DOHH2 (cell line): ENCODE results near the gene DNAH11.

Experiments used
- CTCF ChIP-seq: fragments of 200-600 bp; sonication (generic); IDR thresholded peaks from one replicate; pipeline ENCODE4 v1.5.1; 2014; ENCODE audit warnings: antibody characterized with exemption, mild to moderate bottlenecking, low read depth, low read length; ENCODE audit not compliant: poor library complexity, severe bottlenecking
- EZH2phosphoT487 ChIP-seq: fragments of 200-600 bp; sonication (generic); IDR thresholded peaks from 2 replicates; pipeline ENCODE4 v1.6.1; 2017; ENCODE audit warnings: borderline replicate concordance, mild to moderate bottlenecking, antibody characterized with exemption, low read length, moderate library complexity, mixed read lengths

DNA sequence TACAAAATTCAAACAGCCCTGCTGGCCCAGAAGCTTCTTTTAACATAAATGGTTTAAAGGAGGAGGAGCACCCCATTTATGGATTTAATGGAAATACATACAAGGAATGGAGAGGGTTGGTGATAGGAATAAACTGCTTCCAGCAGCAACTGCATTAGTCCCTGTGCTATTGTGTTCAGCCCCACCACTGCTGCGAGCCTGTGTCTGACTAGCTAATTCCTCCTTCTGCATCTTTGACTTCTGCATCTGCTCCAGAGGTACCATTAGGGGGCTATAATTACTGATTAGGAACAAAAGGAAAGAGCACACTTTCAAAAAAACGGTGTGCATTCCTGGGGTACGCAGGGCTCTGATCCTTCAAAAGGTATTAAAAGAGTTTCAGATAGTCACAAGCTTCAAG is 378.1 kb downstream of the DNAH11 start:
- TF ChIP-seq CTCF = no peak
- TF ChIP-seq EZH2phosphoT487 = no peak
